GM10248 (cell line): ENCODE data around the gene ATP8B2.
"Not testable (repeated sequence)": the region's sequence is repeated elsewhere in the genome, so short reads cannot be mapped to it uniquely, and the experiment has no call there.

Source experiments
- CTCF ChIA-PET: fragments of 300-600 bp; sonication (Branson Sonifier 250); formaldehyde crosslinking; extraction: SDS; loops from one replicate; lab custom pipeline; 2021; ENCODE audit warnings: antibody characterized with exemption; lab: Yijun Ruan, JAX
- POLR2A ChIA-PET: fragments of 350-650 bp; sonication (Branson Sonifier 250); formaldehyde crosslinking; extraction: SDS; loops from one replicate; lab custom pipeline; 2020; ENCODE audit warnings: antibody characterized with exemption; lab: Yijun Ruan, JAX
- DNase-seq: peaks from one replicate; pipeline ENCODE4 v3.0.0; 2012; ENCODE audit errors: extremely low spot score
- CTCF ChIP-seq: IDR thresholded peaks from 2 replicates; pipeline ENCODE4 v1.5.1; 2012; ENCODE audit warnings: mild to moderate bottlenecking, low read depth; ENCODE audit errors: extremely low read depth, missing control alignments, control extremely low read depth

Gene ATP8B2

GRCh38 chr1:154301582-154301981, 23.7 kb upstream of the ATP8B2 start:
- DNase-seq: no peak
- ChIA-PET POLR2A (interaction anchor here (0.7 kb wide), 1 partner anchor 80 kb away, joined by 3 read pairs; no protein-coding TSS in a partner anchor), CTCF (interaction anchor here (1.1 kb wide), 1 partner anchor 178 kb away, joined by 3 read pairs; no protein-coding TSS in a partner anchor)
- no peak for TF ChIP-seq CTCF

DNA sequence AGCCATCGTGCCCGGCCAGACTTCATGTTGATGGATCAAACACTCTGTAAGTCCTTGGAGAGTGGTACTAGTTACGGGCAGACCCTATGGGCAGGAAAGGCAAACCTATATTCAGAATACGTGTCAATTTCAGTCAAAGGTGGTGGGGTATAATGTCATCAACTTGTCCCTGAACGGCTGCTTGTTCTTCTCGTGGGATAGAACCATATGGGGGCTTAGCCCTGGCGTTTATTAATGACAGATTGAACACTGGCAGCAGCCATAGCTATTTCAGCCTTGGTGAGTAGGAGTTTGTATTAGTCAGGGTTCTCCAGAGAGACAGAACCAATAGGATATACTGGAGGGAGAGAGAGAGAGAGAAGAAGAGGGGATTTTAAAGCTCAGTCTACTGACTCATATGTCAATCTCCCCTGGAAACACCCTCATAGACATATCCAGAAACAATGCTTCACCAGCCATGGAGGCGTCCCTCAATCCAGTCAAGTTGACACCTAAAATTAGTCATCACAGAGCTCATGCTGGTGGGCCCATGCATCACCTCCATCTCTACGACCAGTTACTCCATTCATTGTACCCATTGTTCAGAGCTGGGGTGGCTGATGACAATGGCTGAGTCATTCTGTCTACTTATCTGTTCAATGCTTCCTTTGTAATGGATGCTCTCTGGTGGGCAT, 20.5 kb upstream of the ATP8B2 start:
- ChIA-PET CTCF (interaction anchor here (0.9 to 3.6 kb wide), 8 partner anchors 9 to 33 kb away, joined by 3 to 16 read pairs (median 4); partner anchors contain the start of gene ATP8B2), POLR2A (no interaction called here)
- TF ChIP-seq CTCF: no peak
- no peak for DNase-seq

DNA sequence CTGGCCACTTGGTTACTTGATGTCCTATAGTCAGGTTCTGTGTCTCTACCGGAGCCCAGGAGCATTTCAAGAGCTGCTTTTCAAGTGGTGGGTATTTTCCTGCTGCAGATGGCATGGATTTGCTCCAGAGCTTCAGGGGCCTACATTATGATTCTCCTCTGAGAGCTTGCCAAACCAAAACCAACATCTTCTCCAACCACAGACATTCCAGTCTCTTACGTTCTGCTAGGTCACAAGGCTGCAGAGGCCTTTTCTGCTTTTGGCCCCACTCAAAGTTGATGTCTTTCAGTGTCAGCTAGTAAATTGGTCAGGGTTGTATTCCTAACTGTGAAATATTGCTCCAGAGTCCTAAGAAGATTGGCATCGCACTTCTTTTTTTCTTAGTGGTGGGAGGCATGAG, 19.2 kb upstream of the ATP8B2 start:
- POLR2A ChIA-PET: no interaction called here
- CTCF ChIA-PET: interaction anchor here (1.2 to 3.6 kb wide), 5 partner anchors 18 to 29 kb away, joined by 3 to 16 read pairs (median 7); partner anchors contain the start of gene ATP8B2
- DNase-seq: no peak
- no peak for TF ChIP-seq CTCF

DNA sequence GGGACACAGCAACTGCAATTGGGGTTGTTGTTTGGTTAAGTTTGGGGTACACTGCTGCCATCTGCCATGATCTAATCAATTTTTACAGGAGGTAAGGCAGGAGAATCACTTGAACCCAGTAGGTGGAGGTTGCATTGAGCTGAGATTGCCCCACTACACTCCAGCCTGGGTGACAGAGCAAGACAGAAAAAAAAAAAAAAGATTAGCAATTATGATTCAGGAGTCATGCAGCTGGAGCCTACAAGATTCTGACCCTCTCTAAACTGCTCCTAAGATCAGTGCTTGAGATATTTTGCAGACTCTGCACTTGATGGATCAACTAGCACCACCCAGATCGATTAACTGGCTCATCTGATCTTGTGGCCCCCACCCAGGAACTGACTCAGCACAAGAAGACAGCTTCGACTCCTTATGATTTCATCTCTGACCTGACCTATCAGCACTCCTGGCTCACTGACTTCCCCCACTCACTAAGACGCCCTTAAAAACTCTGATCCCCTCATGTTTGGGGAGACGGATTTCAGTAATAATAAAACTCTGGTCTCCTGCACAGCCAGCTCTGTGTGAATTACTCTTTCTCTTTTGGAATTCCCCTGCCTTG, 17.6 kb upstream of the ATP8B2 start:
- POLR2A ChIA-PET, DNase-seq: not testable (repeated sequence)
- CTCF ChIA-PET: interaction anchor here (1.0 to 1.8 kb wide), 4 partner anchors 13 to 172 kb away, joined by 3 to 6 read pairs (median 4); partner anchors contain the start of gene AQP10

DNA sequence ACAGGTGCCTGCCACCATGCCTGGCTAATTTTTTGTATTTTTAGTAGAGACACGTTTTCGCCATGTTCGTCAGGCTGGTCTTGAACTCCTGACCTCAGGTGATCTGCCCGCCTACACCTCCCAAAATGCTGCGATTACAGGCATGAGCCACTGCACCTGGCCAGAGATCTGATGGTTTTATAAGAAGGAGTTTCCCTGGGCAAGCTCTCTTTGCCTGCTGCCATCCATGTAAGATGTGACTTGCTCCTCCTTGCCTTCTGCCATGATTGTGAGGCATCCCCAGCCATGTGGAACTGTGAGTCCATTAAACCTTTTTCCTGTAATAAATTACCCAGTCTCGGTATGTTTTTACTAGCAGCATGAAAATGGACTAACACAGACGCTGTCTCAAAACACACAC, 16.2 kb upstream of the ATP8B2 start:
- POLR2A ChIA-PET, DNase-seq, CTCF ChIA-PET: not testable (repeated sequence)

GRCh38 chr1:154312229-154313065, 12.9 kb upstream of the ATP8B2 start:
- POLR2A ChIA-PET, DNase-seq: not testable (repeated sequence)
- CTCF ChIA-PET: interaction anchor here (1.5 to 4.2 kb wide), 2 partner anchors 14 to 22 kb away, joined by 4 to 31 read pairs; partner anchors contain the start of gene ATP8B2

DNA sequence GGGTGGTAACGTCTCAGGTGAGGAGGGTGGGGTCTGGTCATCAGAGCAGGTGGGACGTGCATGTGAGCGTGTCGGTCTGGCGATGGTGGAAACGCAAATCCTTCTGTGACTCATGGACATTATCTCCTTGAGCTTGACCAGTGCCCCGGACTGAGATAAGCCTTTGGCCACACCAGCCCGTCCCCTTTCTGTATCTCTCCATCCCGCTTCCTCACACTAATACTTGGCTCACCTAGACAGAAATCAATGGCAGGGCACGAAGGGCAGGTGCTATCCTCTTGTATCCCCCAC, 12.3 kb upstream of the ATP8B2 start:
- DNase-seq: no peak
- TF ChIP-seq CTCF: no peak
- ChIA-PET POLR2A (no interaction called here), CTCF (interaction anchor here (4.2 kb wide), 1 partner anchor 13 kb away, joined by 31 read pairs; the partner anchor contains the start of gene ATP8B2)

DNA sequence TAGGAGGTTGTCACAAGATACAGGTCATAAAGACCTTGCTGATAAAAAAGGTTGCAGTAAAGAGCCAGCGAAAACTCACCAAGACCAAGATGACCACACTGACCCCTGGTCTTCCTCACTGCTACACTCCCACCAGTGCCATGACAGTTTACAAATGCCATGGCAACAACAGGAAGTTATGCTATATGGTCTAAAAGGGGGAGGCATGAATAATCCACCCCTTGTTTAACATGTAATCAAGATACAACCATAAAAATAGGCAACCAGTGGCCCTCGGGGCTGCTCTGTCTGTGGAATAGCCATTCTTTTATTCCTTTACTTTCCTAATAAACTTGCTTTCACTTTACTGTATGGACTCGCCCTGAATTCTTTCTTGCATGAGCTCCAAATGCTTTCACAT, 11.1 kb upstream of the ATP8B2 start:
- DNase-seq: not testable (repeated sequence)
- ChIA-PET POLR2A (interaction anchor here (0.7 kb wide), 1 partner anchor 682 kb away, joined by 3 read pairs; no protein-coding TSS in a partner anchor), CTCF (interaction anchor here (1.3 to 4.2 kb wide), 2 partner anchors 12 to 232 kb away, joined by 3 to 31 read pairs; partner anchors contain the start of gene ATP8B2)
